Mesenchymal stem cell (in vitro differentiated cells and primary cell): ENCODE data around the gene TRPV2.

Experiments
- DNase-seq: peaks from one replicate; pipeline ENCODE4 v3.0.0-alpha.2; 2013
- H2AFZ ChIP-seq: one replicate; pipeline ENCODE4 v1.6.1; 2013; ENCODE audit warnings: low read depth, mild to moderate bottlenecking, control low read depth, inconsistent platforms, low read length, moderate library complexity
- H2AK5ac ChIP-seq: 2 replicates; pipeline ENCODE4 v1.6.1; 2013; ENCODE audit warnings: low read length, moderate library complexity, mild to moderate bottlenecking, inconsistent platforms; ENCODE audit not compliant: severe bottlenecking
- H2BK120ac ChIP-seq: one replicate; pipeline ENCODE4 v1.6.1; 2013; ENCODE audit warnings: low read depth, mild to moderate bottlenecking, inconsistent platforms, low read length, moderate library complexity
- H2BK12ac ChIP-seq, 2 experiments: one replicate each; pipeline ENCODE4 v1.6.1; 2013; ENCODE audit warnings: inconsistent platforms in 2 of 2, low read length in 2 of 2, mild to moderate bottlenecking in 2 of 2, moderate library complexity in 2 of 2, control low read depth in 1 of 2
- H2BK15ac ChIP-seq: one replicate; pipeline ENCODE4 v1.6.1; 2013; ENCODE audit warnings: mild to moderate bottlenecking, low read depth, inconsistent platforms; ENCODE audit not compliant: poor library complexity, severe bottlenecking
- H2BK5ac ChIP-seq: 2 replicates; pipeline ENCODE4 v1.6.1; 2013; ENCODE audit warnings: low read depth, mild to moderate bottlenecking, low read length, control low read depth, inconsistent platforms; ENCODE audit not compliant: poor library complexity, severe bottlenecking
- H3K14ac ChIP-seq, 2 experiments: one replicate each; pipeline ENCODE4 v1.6.1; 2013; ENCODE audit warnings: inconsistent platforms in 2 of 2, low read length in 2 of 2, control low read depth in 1 of 2, mild to moderate bottlenecking in 1 of 2, moderate library complexity in 1 of 2
- H3K18ac ChIP-seq, 2 experiments: one replicate each; pipeline ENCODE4 v1.6.1; 2013; ENCODE audit warnings: inconsistent platforms in 2 of 2, low read length in 2 of 2, control low read depth in 1 of 2, low read depth in 1 of 2, mild to moderate bottlenecking in 1 of 2
- H3K23ac ChIP-seq, 2 experiments: one replicate each; pipeline ENCODE4 v1.6.1; 2013; ENCODE audit warnings: inconsistent platforms in 2 of 2, low read length in 2 of 2, mild to moderate bottlenecking in 2 of 2, moderate library complexity in 2 of 2, control low read depth in 1 of 2
- H3K27ac ChIP-seq: 2 replicates; pipeline ENCODE4 v1.5.1; 2013; ENCODE audit warnings: mild to moderate bottlenecking, moderate library complexity, low read length, control low read depth, inconsistent platforms; ENCODE audit not compliant: poor library complexity, severe bottlenecking
- H3K27me3 ChIP-seq, 2 experiments: 2 replicates each; pipeline versions ENCODE4 v1.6.1 to v1.7.0; 2013; ENCODE audit warnings: low read length in 2 of 2, mild to moderate bottlenecking in 2 of 2, moderate library complexity in 2 of 2, control low read depth in 1 of 2, inconsistent platforms in 1 of 2; ENCODE audit not compliant: control insufficient read depth in 1 of 2, insufficient read depth in 1 of 2
- H3K36me3 ChIP-seq, 2 experiments: 2 replicates each; pipeline versions ENCODE4 v1.6.1 to v1.7.0; 2013; ENCODE audit warnings: low read length in 2 of 2, control low read depth in 1 of 2, inconsistent platforms in 1 of 2, low read depth in 1 of 2, mild to moderate bottlenecking in 1 of 2; ENCODE audit not compliant: insufficient read depth in 2 of 2, control insufficient read depth in 1 of 2
- H3K4ac ChIP-seq, 2 experiments: one replicate each; pipeline ENCODE4 v1.6.1; 2013; ENCODE audit warnings: inconsistent platforms in 2 of 2, low read length in 2 of 2, mild to moderate bottlenecking in 2 of 2, moderate library complexity in 2 of 2, control low read depth in 1 of 2, low read depth in 1 of 2
- H3K4me1 ChIP-seq: 2 replicates; pipeline ENCODE4 v1.6.1; 2013; ENCODE audit warnings: low read depth, low read length, control low read depth; ENCODE audit not compliant: control insufficient read depth, insufficient read depth
- H3K4me2 ChIP-seq: 2 replicates; pipeline ENCODE4 v1.6.1; 2013; ENCODE audit warnings: low read length, mild to moderate bottlenecking, inconsistent platforms; ENCODE audit not compliant: poor library complexity, severe bottlenecking
- H3K4me3 ChIP-seq, 2 experiments: 2 replicates each; pipeline versions ENCODE4 v1.5.1 to v1.7.0; 2013; ENCODE audit warnings: low read length in 2 of 2, mild to moderate bottlenecking in 2 of 2, control low read depth in 1 of 2, low read depth in 1 of 2; ENCODE audit not compliant: insufficient read depth in 1 of 2
- H3K79me1 ChIP-seq: replicated peaks from 2 replicates; pipeline ENCODE4 v1.6.1; 2013; ENCODE audit warnings: mild to moderate bottlenecking, control low read depth, low read length, inconsistent platforms; ENCODE audit not compliant: poor library complexity, severe bottlenecking
- H3K9ac ChIP-seq: 2 replicates; pipeline ENCODE4 v1.7.0; 2013; ENCODE audit warnings: mild to moderate bottlenecking, low read length, moderate library complexity
- H3K9me3 ChIP-seq: 2 replicates; pipeline ENCODE4 v1.7.0; 2013; ENCODE audit warnings: mild to moderate bottlenecking, low read length; ENCODE audit not compliant: control insufficient read depth
- H4K8ac ChIP-seq: one replicate; pipeline ENCODE4 v1.6.1; 2013; ENCODE audit warnings: inconsistent platforms, mild to moderate bottlenecking, low read length, moderate library complexity
- H4K91ac ChIP-seq: one replicate; pipeline ENCODE4 v1.6.1; 2013; ENCODE audit warnings: mild to moderate bottlenecking, low read length, inconsistent platforms
- WGBS: methylation state at CpG from one replicate; pipeline ENCODE4 v1.1.7; 2013; ENCODE audit warnings: mixed read lengths; 5-methylcytosine and 5-hydroxymethylcytosine counted together

The TRPV2 gene

DNA sequence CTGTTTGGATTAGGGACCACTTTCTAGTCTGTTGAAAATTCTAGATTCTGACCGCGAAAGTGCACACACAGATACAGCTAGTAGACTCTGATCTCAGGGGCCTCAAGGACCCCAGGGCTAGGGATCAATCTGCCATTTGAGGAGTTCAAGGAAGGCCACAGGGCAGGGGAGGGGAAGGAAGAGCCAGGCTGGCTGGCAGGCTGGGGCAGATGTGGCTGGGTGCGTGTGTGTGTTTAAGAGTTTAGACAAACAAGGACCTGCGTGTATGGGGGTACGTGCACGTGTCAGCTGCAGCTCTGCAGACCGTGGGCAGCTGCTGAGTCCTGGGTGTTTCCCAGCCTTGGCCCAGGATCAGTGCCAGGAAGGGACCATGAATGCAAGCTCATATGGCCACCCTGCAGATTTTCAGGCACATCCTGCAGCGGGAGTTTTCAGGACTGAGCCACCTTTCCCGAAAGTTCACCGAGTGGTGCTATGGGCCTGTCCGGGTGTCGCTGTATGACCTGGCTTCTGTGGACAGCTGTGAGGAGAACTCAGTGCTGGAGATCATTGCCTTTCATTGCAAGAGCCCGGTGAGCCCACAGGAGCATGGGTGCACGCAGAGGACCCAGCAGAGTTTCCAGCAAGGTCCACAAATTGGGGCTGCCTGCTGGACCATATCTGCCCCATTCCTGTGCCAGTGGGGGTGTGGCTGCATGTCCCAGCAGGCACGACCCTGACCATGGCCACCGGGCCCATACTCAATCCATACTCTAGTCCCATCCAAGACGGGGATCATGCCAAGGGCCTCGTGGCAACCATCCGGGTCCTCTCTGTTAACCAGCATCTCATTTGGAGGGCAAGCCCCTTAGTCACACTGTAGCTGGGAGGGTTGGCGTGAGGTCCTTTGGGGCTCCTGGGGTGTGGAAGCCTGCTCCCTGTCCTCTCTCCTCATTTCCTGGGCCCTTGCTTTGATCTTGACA is 10.6 kb downstream of the TRPV2 start:
- Histone ChIP-seq H3K18ac (no peak overlapping the region), H2BK12ac (no peak overlapping the region), H3K14ac (no peak overlapping the region), H3K23ac (no peak overlapping the region), H3K4ac (no peak overlapping the region), H4K8ac (no peak overlapping the region), H2AK5ac (no peak overlapping the region), H3K4me2 (no peak overlapping the region), H4K91ac (no peak overlapping the region), H3K4me1 (peaks cover 13% of the 10 kb centered on the region), H3K9me3 (no peaks in the 10 kb centered on the region), H2BK120ac (no peak overlapping the region), H3K79me1 (no peaks in the 10 kb centered on the region), H3K27ac (no peak overlapping the region), H2AFZ (no peak overlapping the region), H3K36me3 (peaks cover 7 to 78% of the 10 kb centered on the region in 2 experiments), H2BK5ac (no peak overlapping the region), H3K4me3 (no peak overlapping the region), H3K27me3 (no peaks in the 10 kb centered on the region), H2BK15ac (no peak overlapping the region), H3K9ac (no peak overlapping the region)
- WGBS = 89% methylated on average over 20 of the region's 20 CpGs
- DNase-seq = no peak

DNA sequence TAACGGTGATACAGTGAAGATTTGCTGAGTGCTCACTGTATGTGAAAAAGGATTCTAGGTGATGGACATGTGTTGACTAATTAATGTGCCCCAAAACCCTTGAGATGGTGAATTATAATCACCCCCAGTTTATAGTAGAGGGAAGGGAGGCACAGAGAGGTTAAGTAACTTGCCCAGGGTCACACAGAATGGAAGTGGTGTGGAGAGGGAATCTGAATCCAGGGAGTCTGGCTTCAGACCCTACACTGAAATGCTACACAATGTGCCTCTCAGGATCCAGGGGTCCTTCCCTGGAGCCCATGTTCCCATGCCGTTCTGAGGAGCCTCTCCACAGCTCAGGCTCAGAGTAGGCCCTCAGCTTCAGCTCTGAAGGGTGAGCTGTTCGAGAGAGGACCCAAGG is 11.6 kb downstream of the TRPV2 start:
- no peak overlapping the region for H2AK5ac ChIP-seq
- H3K27ac ChIP-seq = no peak overlapping the region
- no peak overlapping the region for H3K9ac ChIP-seq
- H3K18ac ChIP-seq = no peak overlapping the region
- no peak overlapping the region for H4K8ac ChIP-seq
- no peak overlapping the region for H2BK15ac ChIP-seq
- no peaks in the 10 kb centered on the region for H3K27me3 ChIP-seq
- H3K36me3 ChIP-seq = peaks cover 7 to 81% of the 10 kb centered on the region in 2 experiments
- H3K23ac ChIP-seq = no peak overlapping the region
- WGBS = 95% methylated on average over 3 of the region's 3 CpGs
- no peak overlapping the region for H3K4me3 ChIP-seq
- H3K79me1 ChIP-seq = no peaks in the 10 kb centered on the region
- no peak overlapping the region for H2BK5ac ChIP-seq
- H3K14ac ChIP-seq = no peak overlapping the region
- H3K4ac ChIP-seq = no peak overlapping the region
- no peaks in the 10 kb centered on the region for H3K9me3 ChIP-seq
- H3K4me1 ChIP-seq = peaks cover 13% of the 10 kb centered on the region
- no peak overlapping the region for H3K4me2 ChIP-seq
- no peak overlapping the region for H2AFZ ChIP-seq
- H2BK12ac ChIP-seq = no peak overlapping the region
- no peak overlapping the region for H2BK120ac ChIP-seq
- H4K91ac ChIP-seq = no peak overlapping the region
- no peak for DNase-seq

DNA sequence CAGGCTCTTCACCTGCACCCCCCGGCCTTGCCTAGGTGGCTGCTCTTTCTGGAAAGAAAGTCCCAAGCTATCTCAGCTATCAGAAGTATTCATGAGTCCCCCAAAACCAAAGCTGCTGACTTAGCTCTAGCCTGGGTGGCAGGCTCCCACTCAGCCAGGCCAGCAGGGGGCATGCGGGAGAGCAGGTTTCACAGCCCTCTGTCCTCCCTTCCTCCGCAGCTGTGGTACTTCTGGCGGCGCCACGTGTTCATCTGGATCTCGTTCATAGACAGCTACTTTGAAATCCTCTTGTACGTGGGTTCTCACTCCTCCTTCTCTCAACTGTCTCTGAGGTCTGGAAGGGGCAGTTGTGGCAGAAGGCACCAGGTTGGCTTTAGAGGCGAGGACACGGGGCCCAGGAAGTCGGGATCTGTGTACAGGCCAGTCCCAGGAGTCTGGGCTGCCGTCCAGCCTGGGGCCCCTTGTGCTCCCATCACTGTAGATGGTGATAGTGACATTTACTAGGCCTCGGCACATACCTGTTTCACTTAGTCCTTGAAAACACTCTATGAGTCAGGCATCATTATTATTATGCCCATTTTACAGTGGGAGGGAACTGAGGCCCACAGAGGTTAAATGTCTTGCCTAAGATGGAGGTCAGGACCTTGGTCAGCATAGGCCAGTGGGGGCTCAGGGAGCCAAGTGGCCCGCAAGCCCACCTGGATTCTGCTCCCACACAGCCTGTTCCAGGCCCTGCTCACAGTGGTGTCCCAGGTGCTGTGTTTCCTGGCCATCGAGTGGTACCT is 12.9 kb downstream of the TRPV2 start:
- Histone ChIP-seq H2AFZ (peak overlapping the region; percentile 18), H3K9ac (peak overlapping the region; percentile 19), H3K27ac (no peak overlapping the region), H2BK12ac (peak overlapping the region; percentile 25 to 62), H3K18ac (no peak overlapping the region), H2AK5ac (no peak overlapping the region), H3K14ac (peak overlapping the region in 1 of 2 experiments; percentile 44), H3K4ac (peak overlapping the region in 1 of 2 experiments; percentile 32), H4K8ac (peak overlapping the region; percentile 75), H3K4me3 (no peak overlapping the region), H3K9me3 (no peaks in the 10 kb centered on the region), H3K4me1 (peaks cover 7% of the 10 kb centered on the region), H3K23ac (peak overlapping the region in 1 of 2 experiments; percentile 76), H3K36me3 (peaks cover 3 to 80% of the 10 kb centered on the region in 2 experiments), H3K27me3 (no peaks in the 10 kb centered on the region), H3K4me2 (no peak overlapping the region), H4K91ac (peak overlapping the region; percentile 19), H2BK120ac (no peak overlapping the region), H2BK5ac (no peak overlapping the region), H2BK15ac (no peak overlapping the region), H3K79me1 (no peaks in the 10 kb centered on the region)
- peak; percentile 59 for DNase-seq
- 77% methylated on average over 11 of the region's 15 CpGs for WGBS

DNA sequence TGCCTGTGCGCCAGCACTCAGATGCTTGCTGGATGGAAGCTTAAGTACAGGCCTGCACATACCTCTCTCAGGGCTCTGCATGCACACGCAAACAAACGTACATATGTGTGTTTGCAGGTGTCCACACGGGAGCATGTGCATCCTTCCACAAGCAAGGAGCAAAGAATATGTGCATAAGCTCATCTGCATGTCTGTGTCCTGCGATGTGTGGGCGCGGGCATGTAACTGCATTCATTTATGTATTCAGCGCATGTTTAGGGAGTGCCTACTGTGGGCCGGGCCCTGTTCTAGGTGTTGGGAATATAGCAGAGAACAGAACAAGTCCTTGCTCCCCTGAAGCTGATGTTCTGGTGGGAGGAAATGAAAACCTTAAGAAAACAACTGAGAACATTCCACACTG is 13.7 kb downstream of the TRPV2 start:
- H3K14ac ChIP-seq = no peak overlapping the region
- H3K79me1 ChIP-seq = no peaks in the 10 kb centered on the region
- H3K4me1 ChIP-seq = peaks cover 6% of the 10 kb centered on the region
- no peaks in the 10 kb centered on the region for H3K9me3 ChIP-seq
- no peak overlapping the region for H3K23ac ChIP-seq
- H3K4ac ChIP-seq = no peak overlapping the region
- DNase-seq = no peak
- no peak overlapping the region for H4K91ac ChIP-seq
- no peak overlapping the region for H4K8ac ChIP-seq
- no peak overlapping the region for H2BK120ac ChIP-seq
- H3K4me2 ChIP-seq = no peak overlapping the region
- no peak overlapping the region for H3K9ac ChIP-seq
- no peak overlapping the region for H2BK12ac ChIP-seq
- peaks cover 4 to 80% of the 10 kb centered on the region in 2 experiments for H3K36me3 ChIP-seq
- H3K27me3 ChIP-seq = no peaks in the 10 kb centered on the region
- H2AFZ ChIP-seq = no peak overlapping the region
- no peak overlapping the region for H2BK5ac ChIP-seq
- no peak overlapping the region for H2AK5ac ChIP-seq
- no peak overlapping the region for H3K18ac ChIP-seq
- 97% methylated on average over 9 of the region's 9 CpGs for WGBS
- H2BK15ac ChIP-seq = no peak overlapping the region
- no peak overlapping the region for H3K4me3 ChIP-seq
- no peak overlapping the region for H3K27ac ChIP-seq
